ELF-1 (cell line): Measurements from ENCODE around the gene CD7.
"Not testable (repeated sequence)": the region's sequence is repeated elsewhere in the genome, so short reads cannot be mapped to it uniquely, and the experiment has no call there.

ENCODE experiments used
- DNase-seq: peaks from one replicate; pipeline ENCODE4 v3.0.0-alpha.2; 2016; ENCODE audit warnings: low read depth, low spot score

The CD7 gene

GRCh38 chr17:82317394-82318168, at the start of gene CD7:
CD7 (minus strand) TSS chr17:82317608; CDS start chr17:82317495, 113 bp downstream.
- no peak for DNase-seq

GRCh38 chr17:82366749-82367148, 49.3 kb upstream of the CD7 start:
- DNase-seq = no peak

GRCh38 chr17:82365606-82366295, 48.3 kb upstream of the CD7 start:
- no peak for DNase-seq

- DNase-seq = no peak
These were observed 44.7 kb upstream of the CD7 start for GRCh38 chr17:82361885-82362633.

- DNase-seq = not testable (repeated sequence)
These were observed 42.2 kb upstream of the CD7 start for GRCh38 chr17:82359451-82360074.

- peak; percentile 58 for DNase-seq
These were observed 41.3 kb upstream of the CD7 start, which contains the start of gene TEX19 for GRCh38 chr17:82358465-82359350. TEX19 (plus strand) TSS chr17:82359247; CDS start chr17:82362151, 2,904 bp downstream.

- DNase-seq = no peak
These were observed 40.0 kb upstream of the CD7 start for GRCh38 chr17:82357394-82357793.

GRCh38 chr17:82356845-82357355, 39.5 kb upstream of the CD7 start:
- peak; percentile 58 for DNase-seq

- DNase-seq = no peak
These were observed 38.5 kb upstream of the CD7 start for GRCh38 chr17:82355770-82356427.

GRCh38 chr17:82354804-82355308, 37.4 kb upstream of the CD7 start:
- no peak for DNase-seq

- no peak for DNase-seq
These were observed 36.1 kb upstream of the CD7 start for GRCh38 chr17:82353484-82353883.

- peak; percentile 95 for DNase-seq
These were observed 34.5 kb upstream of the CD7 start for GRCh38 chr17:82351713-82352488.

- DNase-seq = no peak
These were observed 33.9 kb upstream of the CD7 start for GRCh38 chr17:82351254-82351712.

- DNase-seq = no peak
These were observed 33.0 kb upstream of the CD7 start for GRCh38 chr17:82350182-82351030.

- DNase-seq = no peak
These were observed 31.9 kb upstream of the CD7 start for GRCh38 chr17:82349287-82349701.

- DNase-seq = no peak
These were observed 31.5 kb upstream of the CD7 start for GRCh38 chr17:82348866-82349265.

- no peak for DNase-seq
These were observed 31.0 kb upstream of the CD7 start for GRCh38 chr17:82348434-82348833.

- DNase-seq = not testable (repeated sequence)
These were observed 30.6 kb upstream of the CD7 start for GRCh38 chr17:82347994-82348393.
